NCI-H446 (cell line): ENCODE data around the gene C9orf43.
A peak's percentile ranks its signal among the peaks of the same experiment; 100 is the strongest.
"Not testable (repeated sequence)": the region's sequence is repeated elsewhere in the genome, so short reads cannot be mapped to it uniquely, and the experiment has no call there.

Experiments
- DNase-seq, 2 experiments: peaks; one replicate each; lab custom pipeline; 2025; lab: John Stamatoyannopoulos, UW

Gene C9orf43, protein sequence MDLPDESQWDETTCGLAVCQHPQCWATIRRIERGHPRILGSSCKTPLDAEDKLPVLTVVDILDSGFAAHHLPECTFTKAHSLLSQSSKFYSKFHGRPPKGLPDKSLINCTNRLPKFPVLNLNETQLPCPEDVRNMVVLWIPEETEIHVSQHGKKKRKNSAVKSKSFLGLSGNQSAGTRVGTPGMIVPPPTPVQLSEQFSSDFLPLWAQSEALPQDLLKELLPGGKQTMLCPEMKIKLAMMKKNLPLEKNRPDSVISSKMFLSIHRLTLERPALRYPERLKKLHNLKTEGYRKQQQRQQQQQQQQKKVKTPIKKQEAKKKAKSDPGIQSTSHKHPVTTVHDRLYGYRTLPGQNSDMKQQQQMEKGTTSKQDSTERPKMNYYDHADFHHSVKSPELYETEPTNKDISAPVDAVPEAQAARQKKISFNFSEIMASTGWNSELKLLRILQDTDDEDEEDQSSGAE

DNA sequence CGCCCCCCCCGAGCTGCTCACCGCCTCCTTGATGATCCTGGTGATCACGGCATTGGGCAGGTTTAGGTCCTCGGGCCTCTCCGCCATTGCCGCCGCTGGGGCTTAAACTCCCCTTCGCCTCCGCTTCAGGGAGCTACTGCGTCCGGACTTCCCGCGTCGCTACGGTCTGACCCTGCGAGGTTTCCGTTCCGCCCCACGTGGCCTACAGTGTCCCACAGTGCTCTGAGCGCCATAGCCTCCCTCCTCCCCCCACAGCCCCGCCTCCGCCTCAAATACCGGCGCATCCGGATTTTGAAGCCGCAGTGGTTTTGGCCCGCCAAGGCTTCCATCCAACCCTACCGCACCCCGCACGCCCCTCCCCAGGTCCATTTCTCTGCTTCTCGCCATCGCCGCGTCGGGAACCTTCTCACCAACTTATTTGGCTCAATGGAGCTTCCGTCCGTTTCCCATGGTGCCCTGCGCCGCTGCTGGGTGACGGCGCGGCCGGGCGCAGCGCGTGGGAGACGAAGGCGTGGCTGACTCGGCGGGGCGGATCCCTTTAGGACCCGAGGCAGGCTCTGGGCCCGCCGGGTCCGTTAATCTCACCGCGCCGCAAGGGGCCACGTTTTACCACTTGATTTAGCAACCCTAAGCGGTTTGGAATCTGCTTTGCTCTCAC, at the start of gene C9orf43, which contains the start of gene POLE3:
TSS of gene C9orf43 (plus strand) at position 541 of the 658 bp plus-strand sequence. CDS start 2,747 bp downstream, outside the sequence.
TSS of gene POLE3 (minus strand) at position 469 of the 658 bp plus-strand sequence. CDS start at position 87, 382 bp downstream.
- peak; percentile 74 to 90 for DNase-seq

DNA sequence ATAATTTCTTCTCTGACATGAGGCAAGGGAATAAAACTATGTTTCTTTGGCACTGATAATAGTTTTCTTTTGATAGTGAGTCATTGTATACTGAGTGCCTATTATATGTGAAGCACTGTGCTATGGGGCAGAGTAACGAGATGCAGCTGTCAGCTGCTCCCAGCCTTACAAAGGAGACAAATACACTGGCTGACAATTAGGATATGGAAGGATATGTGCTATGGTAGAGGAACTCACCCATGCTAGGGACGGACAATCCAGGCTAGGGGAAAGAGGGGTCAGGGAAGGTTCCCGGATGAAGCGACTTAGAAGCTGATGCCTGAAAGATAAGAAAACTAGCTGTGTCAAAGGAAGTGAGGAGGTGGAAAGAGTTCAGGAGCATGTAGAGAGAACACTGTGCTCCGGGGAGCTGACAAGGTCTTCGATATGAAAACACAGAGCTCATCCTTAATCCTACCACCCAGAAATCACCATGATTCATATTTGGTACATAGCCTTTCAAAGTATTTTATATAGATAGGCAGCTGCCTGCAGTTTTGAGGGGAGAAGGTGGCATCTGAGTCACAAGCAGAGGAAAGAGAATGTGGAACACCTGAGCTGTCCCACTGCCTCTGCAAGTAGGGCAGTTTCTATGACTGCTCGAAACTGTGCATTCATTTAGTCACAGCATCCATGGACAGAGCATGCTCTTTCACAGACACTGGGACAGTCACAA, 49.1 kb upstream of the C9orf43 start:
- no peak for DNase-seq

DNA sequence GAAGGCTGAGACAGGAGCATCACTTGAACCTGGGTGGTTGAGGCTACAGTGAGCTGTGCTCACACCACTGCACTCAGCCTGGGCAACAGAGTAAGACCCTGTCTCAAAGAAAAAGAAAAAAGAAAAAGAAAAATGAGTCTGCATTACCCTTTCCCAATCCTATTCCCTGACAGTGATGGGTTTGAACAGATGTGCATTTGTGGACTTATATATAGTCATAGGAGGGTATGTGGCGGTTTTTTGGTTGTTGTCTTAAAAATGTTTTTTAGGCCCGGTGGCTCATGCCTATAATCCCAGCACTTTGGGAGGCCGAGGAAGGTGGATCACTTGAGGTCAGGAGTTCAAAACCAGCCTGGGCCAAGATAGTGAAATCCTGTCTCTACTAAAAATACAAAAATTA, 47.2 kb upstream of the C9orf43 start:
- no peak for DNase-seq

DNA sequence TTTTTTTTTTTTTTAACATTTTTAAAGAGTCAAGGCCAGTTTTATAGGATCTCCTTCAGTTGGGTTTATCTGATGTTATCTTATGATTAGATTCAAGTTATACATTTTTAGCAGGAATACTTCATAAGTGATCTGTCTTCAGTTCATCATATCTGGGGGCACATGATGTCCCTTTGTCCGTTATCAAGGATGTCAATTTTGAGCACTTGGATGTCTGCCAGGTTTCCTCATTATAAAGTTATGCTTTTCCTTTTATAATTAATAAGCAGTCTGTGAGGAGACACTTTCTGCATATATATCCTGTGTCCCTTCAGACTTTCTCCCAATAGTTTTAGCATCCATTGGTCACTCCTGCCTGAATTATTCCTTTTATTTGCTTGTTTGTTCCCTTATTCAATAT, 45.6 kb upstream of the C9orf43 start:
- no peak for DNase-seq

DNA sequence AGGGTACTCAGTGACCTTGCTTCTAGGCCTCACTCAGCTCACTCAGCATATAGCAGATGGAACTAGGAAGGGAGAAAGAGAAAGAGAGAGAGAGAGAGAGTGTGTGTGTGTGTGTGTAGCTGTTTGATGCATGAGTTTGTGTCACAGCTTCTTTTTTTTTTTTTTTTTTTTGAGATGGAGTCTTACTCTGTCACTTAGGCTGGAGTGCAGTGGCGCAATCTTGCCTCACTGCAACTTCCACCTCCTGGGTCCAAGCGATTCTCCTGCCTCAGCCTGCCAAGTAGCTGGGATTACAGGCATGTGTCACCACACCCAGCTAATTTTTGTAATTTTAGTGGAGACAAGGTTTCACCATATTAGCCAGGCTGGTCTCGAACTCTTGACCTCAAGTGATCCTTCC, 44.9 kb upstream of the C9orf43 start:
- DNase-seq = not testable (repeated sequence)

DNA sequence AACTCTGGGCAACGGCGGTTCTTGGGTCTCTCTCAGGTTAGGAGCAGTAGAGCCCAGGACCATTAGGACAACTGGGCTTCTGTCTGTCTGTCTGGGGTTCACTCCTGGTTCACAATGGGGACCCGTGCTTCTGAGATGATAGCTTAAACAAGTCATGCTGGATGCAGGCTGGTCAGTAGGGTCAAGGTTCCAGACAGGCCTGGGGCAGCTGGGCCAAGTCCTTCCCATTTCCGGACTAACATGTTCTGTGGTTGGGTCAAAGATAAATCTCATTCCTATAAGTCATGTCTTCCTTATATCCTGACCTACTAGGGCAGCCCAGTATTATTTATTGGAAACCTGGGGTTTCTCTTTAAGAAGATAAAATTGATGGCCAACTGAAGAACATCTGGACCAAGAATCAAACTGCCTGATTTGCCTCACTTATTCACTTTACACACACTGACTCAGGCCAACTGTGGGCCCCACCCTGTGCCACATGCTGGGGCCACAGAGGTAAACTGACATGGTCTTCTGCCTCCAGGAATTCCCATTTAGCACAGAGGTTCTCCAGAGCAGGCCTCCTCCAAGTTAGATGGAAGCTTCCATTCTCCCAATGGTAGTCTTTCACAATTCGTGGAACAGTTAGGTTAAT, 42.1 kb upstream of the C9orf43 start:
- DNase-seq = no peak

DNA sequence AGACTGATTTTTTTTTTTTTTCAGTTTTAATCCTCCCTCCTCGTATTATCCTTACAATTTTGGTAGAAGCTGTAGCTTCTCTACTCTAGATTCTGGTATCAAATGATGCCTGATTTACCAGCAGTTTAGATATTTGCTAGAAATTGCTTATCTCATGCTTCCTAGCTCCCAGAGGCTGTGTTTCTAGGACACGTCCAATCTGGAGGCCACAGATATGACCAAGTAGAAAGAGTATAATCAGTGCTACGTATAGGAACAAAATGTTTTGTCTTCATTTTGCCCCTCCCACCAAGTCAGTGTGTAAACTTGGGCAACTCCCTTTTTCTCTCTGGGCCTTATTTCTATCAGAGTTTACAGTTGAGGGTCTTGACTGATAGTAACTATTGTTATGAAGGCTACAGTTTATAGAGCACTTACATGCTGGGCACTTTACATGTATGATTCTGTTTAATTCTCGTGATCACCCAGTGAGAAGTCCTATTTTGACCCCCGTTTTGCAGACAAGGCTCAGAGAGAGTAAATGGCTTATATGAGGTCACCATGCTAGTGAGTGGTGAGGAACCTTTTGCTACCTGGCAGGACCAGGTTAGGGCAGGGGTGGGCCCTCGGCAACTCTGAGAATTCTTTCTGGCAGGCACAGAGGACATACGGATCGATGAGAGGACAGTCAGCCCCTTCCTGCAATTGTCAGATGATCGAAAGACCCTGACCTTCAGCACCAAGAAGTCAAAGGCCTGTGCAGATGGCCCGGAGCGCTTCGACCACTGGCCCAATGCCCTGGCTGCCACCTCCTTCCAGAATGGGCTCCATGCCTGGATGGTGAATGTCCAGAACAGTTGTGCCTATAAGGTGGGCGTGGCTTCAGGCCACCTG, 41.3 kb upstream of the C9orf43 start:
- DNase-seq = no peak

DNA sequence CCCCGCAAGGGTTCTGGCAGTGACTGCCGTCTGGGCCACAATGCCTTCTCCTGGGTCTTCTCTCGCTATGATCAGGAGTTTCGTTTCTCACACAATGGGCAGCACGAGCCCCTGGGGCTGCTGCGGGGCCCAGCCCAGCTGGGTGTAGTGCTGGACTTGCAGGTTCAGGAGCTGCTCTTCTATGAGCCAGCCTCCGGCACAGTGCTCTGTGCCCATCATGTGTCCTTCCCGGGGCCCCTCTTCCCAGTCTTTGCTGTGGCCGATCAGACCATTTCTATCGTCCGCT, 40.7 kb upstream of the C9orf43 start:
- DNase-seq = no peak

DNA sequence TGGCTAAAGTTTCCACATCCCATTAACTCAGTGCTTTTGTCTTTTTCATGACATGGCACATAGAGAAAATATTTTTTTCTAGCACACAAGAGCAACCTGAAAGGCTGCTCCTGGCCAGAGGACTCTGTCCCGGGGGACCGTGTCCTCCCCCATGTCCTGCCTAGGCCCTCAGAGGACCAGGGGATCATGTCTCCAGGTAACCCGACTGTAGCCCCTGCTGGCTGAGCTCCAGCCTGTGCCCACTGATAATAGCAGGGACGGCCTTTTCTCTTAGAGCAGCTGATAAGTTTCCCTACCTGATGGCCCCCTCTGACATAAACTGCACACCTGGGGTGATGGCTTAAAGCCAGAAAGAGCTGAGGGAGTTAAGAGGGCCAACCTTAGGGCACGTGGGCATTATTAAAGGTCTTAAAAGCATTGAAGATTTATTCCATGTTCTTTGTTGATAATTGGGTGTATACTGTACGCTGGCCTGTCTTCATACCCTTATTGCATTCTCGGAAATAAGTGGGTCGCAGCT, 39.7 kb upstream of the C9orf43 start:
- DNase-seq = no peak

DNA sequence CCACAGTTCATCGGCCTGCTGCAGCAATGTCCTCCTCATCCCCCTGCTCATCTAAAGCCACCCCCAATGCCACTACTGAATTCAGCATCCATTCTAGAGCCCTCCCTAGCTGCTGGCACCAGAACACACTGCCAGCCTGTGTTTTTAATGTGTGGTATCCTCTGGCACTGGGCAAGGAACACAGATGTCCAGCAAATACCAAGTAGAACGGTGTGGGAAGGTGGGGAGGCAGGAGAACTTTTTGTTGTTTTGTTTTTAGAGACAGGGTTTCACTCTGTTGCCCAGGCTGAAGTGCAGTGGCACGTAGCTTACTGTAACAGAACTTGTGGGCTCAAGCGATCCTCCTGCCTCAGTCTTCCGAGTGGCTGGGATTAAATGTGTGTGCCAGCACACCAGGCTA, 38.5 kb upstream of the C9orf43 start:
- no peak for DNase-seq

DNA sequence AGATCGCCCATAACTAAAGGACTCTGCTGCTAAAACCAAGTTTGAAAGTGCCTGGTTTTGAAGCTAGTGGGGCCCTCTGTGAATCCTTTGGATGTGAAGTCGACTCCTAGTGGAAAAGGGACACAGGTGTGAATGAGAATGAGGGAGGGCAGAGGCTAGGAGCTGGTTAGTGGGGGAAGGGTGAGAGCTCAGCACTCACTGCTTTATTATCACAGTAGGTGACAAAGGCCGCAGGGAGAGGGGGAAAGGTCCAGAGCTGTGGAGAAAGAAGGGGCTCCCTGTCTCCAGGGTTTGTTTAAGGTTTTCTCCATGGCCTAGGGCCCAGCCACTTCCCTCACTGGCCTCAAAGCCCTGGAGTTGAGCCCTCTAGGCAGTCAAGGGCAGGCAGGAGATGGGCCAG, 37.3 kb upstream of the C9orf43 start:
- no peak for DNase-seq

DNA sequence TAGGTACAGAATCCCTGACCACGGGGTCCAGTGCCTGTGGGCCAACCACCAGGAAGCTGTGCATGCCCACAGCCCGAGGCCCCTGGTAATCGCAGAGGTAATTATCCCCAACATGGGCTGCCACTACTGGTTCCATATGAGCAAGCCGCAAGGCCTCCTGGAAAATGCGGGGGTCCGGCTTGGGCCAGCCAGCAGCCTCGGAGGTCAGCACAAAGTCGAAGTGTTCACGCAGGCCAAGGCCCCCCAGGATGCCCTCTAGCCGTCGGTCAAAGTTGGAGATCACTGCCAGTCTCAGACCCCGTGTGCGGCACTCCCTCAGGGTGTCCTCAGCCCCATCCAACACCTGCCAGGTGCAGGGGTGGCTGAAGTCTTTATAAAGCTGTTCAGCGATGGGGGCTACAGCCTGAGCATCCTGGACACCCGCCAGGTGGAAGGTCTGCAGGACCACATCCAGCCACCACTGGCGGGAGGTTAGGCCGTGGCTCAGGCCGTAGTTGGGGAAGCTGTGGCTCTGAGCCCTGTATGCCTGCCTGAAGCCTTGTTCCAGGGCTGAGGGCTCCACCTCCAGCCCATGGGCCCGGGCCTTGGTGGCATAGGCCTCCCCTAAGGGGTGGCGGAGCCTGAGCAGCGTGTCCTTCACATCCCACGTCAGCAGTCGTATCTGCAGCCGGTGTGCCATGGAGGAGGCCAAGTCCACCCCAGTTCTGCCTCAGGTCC, 36.7 kb upstream of the C9orf43 start:
- DNase-seq = no peak

DNA sequence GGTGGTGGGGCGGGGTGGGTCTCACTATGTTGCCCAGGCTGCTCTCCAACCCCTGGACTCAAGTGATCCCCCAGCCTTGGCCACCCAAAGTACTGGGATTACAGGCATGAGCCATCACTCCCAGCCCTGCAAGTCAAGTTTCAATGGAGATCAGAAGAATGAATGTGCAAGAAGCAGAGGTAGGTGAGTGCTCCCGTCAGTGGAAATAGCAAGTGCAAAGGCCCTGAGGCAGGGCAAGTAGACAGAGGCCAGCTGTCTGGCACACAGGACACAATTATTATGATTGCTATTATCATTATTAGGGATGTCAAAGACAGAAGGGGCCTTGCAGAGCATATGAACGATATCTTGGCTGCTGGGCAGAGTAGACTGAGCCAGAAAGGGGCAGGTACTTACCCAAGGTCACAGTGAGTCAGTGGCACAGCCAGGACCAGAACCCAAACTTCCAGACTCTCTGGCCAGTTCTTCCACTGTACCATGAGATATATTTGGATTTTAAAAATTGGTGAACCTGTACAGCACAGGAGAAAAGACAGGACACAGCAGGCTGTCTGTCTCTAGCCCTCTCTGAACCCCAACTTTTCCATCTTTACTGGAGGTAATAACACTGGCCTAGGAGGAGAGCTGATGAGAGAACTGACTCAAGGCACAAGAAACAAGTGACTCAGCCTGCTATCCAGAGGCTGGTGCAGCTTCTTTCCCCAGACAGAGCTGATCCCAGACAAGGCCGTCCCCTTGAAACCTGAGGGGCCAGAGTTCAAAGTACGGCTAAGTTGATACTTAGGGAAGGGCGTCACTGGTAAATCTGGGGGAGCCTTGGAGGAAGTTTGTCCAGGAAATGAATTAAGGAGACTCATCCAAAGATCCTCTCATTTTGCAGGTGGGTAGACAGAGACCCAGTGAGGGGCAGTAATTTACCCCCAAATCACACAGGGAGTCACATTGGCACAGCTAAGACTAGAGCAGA, 35.2 kb upstream of the C9orf43 start:
- no peak for DNase-seq

DNA sequence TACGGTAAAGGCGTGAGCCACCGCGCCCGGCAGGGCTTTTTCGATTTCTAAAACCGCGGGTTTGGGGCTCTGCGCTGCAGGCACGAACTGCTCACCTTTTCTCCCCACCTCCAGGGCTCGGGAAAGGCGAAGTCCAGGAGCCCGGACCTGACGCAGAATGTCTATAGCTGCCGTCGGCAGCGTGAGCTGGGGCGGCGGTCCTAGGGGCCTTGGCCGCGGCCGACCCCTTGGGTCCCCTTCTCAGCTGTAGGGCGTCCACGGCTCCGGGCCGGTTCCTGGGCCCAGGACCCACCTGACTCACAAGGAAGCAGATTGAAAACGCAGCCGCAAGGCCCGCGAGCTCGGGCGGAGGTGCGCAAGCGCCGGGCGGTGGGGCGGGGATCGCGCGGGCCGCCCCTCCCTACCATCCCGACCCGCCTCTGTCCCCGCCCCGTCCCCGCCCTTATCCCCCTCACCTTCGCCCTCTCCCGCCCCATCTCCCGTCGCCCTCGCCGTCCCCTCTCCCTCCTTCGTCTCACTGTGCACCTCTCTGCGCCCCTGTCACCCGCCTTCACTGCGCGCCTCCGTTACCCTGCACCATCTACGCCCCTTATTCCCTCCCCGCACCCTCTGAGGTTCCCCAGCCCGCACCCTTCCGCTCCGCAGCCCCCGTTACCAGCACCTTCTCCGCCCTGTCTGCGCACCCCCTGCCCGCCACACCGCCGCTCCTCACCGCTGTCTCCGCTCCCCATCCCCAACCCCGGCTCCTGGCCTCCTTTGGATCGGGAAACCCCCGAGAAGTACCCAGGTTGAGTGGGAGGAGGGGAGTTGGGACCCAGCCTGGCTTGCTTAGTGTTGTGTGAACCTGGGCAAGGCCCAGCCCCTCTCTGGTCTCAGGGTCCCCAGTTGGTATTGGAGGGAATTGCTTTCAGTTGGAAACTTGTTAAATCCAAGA, 33.6 kb upstream of the C9orf43 start, which contains the start of gene HDHD3:
TSS of gene HDHD3 (minus strand) at position 353 of the 934 bp plus-strand sequence. CDS start 2,632 bp downstream, outside the sequence.
- DNase-seq = peak in 1 of 2 experiments; percentile 54

DNA sequence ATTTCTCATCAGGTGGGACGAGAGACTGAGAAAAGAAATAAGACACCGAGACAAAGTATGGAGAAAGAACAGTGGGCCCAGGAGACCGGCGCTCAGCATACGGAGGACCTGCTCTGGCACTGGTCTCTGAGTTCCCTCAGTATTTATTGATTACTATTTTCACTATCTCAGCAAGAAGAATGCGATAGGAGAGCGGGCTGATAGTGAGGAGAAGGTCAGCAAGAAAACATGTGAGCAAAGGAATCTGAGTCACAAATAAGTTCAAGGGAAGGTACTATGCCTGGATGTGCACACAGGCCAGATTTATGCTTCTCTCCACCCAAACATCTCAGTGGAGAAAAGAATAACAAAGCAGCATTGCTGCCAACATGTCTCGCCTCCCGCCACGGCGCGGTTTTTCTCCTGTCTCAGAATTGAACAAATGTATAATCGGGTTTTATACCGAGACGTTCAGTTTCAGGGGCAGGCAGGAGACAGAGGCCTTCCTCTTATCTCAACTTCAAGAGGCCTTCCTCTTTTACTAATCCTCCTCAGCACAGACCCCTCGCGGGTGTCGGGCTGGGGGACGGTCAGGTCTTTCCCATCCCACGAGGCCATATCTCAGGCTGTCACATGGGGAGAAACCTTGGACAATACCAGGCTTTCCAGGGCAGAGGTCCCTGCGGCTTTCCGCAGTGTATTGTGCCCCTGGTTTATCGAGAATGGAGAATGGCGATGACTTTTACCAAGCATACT, 31.3 kb upstream of the C9orf43 start:
- DNase-seq = not testable (repeated sequence)

DNA sequence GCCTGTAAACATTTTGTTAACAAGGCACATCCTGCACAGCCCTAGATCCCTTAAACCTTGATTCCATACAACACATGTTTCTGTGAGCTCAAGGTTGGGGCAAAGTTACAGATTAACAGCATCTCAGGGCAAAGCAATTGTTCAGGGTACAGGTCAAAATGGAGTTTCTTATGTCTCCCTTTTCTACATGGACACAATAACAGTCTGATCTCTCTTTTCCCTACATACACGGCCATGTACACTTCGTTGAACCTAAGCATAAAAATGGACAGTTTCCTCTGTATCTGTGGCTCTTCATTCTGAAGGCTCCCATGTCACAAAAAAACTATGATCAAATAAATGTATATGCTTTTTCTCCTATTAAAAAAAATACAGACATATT, 30.7 kb upstream of the C9orf43 start:
- not testable (repeated sequence) for DNase-seq

DNA sequence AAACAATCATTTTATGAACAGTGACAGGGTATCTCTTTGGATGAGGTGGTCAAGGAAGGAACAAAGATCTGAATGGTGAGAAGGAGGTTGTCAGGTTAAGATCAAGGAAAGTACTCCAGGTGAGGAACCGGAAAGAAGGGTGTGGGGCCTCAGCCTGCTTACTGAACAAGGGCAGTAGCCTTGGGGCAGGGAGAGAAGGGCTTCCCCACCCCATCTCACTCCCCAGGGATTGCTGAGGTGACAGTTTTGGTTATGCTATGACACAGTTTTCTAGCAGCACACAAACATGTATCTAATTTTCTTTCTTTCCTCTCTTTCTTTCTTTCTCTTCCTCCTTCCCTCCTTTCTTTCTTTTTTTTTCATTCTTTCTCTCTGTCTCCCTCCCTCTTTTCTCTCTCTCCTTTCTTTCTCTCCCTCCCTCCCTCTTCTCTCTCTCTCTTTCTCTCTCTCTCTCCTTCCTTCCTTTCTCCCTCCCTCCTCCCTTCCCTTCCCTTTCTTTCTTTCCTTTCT, 29.6 kb upstream of the C9orf43 start:
- no peak for DNase-seq
